Left ventricle myocardium superior (tissue), 1 donor: ENCODE measurements around the gene TRIM3. TPM values are rescaled to one million over a fixed set of nuclear protein-coding genes. Genes with fewer than 3 reads are reported as not detected.

Experiments used
- ATAC-seq: fragments of 200-7000 bp; cut with Tn5 transposase; one replicate; pipeline ENCODE4 v1.9.1; 2020; ENCODE audit warnings: mild to moderate bottlenecking, moderate library complexity
- DNase-seq: peaks from one replicate; pipeline ENCODE4 v3.0.0-alpha.2; 2020
- intact Hi-C: fragments of 100-400 bp; cut with micrococcal nuclease; formaldehyde crosslinking; loops from one replicate; pipeline ENCODE4 v1.11.0; 2022
- total RNA-seq: library from RNA; stranded (reverse); fragmentation: NEBNext Ultra II Directional; extraction: Animal tissue kit (Norgen Biotek cat#: 25700); gene quantifications from one replicate; pipeline ENCODE4 v1.2.1, GENCODE V29; 2021
- donor health status: DM: no; HTN: yes; CAD: no; lungs with severe emphysema.

Gene TRIM3
- total RNA-seq, 1 donor from 2014 or later, result 14.4 TPM

DNA sequence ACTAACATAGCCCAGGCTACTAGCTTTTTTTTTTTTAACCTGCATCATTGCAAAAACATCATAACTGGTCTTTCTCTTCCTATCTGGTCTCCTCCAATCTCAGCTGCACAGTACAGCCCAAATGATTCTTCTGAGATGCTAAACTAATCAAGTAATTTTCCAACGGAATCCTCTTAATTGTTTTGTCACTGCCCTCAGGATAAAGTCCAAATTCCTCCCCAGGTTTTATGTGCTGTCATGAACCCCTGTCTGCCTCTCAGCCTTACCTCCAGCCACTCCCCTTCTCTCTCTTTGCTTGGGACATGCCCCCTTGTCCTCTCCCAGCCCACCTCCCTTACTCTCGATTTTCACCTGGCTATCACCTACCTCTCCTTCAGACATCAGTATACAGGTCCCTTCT is 67.4 kb downstream of the TRIM3 start:
- no peak for DNase-seq
- no peak for ATAC-seq
- intact Hi-C loops, result no loop called here

DNA sequence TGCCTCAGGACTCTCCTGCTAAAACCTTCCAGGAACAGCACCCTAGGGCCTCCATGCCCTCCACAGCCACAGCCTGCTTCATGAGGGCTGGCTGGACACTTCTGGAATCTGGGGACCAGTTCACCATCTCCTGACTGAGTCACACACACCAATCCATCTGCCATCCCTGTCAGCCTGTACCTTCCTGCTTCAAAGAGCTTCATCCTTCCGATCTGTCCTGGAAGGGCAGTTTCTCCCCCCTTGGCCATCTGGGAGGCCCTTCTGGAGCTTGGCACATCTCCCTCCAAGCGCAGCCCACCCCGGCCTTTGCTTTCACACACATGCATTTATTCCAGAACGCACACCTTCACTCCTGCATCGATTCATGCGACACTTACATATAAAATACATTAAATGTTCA is 67.9 kb downstream of the TRIM3 start:
- DNase-seq, result no peak
- intact Hi-C loops, result no loop called here
- ATAC-seq, result no peak

DNA sequence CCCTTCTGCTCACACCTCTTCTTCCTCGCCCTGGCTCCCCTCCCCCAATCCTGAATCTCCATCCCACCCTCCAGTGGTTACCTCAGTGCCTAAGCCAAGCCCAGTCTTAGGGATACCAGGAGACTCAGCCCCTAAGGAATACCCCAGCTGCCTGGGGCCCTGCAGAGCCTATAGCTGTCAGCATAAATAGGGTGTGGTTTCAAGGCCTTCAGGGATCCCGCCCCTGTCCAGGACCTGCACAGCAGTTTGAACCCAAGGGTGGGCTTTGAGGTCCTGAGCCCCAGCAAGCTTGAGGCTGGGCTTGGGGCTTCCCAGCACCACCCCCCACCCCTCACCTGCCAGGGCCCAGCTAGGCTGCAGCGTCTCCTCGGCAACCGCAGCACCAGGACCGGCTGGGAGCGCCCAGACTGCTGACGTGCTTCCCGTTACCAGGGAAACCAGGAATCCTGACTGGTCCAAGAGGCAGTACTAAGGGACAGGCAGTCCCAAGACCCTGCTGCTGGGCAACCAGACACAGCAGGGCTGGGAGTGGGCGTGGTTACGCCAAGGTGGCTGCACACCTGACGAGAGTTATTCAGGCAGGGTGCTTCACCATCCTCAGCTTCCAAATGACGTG is 68.6 kb downstream of the TRIM3 start:
- ATAC-seq (no peak), DNase-seq (no peak)
- intact Hi-C loops, result no loop called here

DNA sequence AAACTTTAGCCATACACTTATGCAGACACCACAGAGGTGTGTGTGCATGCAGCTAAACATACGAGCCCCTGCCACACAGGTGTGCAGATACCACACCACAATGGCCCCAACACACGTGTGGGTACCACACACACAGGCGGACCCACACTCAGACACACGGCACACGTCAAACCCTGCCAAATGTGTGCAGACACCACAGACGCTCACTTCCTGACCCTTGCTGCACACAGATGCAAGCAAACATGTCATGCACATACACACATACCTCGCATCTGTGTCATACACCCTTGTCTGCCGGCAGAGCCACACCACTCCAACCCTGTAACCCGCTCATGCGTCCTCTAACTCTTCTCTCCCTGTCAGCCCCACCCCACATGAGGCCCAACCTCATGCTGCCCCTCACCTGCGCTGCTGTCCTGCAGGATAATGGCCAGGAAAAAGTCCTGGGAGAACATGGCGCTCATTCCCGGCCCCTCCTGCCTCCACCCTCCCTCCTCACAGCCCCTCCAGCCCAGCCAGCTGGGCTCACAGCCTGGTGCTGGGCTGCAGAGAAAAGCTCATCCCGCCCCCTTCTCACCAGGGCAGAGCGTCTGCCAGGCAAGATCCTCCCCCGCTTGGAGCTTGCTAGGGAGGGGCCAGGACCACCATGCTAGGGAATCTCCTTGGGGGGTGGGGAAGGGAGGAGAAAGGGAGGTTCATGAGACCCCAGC is 69.2 kb downstream of the TRIM3 start:
- ATAC-seq (no peak), DNase-seq (no peak)
- intact Hi-C loops, result no loop called here

GRCh38 chr11:6403539-6403938 is 70.2 kb downstream of the TRIM3 start:
- ATAC-seq (no peak), DNase-seq (no peak)
- intact Hi-C loops, result no loop called here

DNA sequence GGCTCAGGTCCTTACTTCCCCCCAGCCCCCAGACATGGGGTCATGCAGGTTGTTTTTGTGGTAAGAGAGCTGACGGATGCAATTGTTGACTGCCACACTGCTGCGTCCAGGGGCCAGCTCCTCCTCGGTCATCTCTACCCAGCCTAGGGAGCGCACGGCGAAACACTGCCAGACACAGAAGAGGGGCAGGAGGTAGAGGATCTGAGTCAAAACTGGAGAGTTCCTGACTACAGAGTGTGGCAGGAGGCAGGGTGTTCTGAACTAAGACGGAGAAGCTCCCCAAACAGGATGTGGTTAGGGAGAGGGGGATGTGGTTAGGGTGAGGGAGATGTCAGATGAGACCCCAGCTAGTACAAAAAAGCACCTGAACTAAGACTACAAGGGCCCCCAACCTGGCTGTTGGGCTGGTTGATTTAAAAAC is 71.2 kb downstream of the TRIM3 start:
- intact Hi-C loops, result no loop called here
- ATAC-seq, result no peak
- no peak for DNase-seq

- ATAC-seq (no peak), DNase-seq (no peak)
- intact Hi-C loops, result no loop called here
Observed at GRCh38 chr11:6402061-6402470, 71.7 kb downstream of the TRIM3 start.

DNA sequence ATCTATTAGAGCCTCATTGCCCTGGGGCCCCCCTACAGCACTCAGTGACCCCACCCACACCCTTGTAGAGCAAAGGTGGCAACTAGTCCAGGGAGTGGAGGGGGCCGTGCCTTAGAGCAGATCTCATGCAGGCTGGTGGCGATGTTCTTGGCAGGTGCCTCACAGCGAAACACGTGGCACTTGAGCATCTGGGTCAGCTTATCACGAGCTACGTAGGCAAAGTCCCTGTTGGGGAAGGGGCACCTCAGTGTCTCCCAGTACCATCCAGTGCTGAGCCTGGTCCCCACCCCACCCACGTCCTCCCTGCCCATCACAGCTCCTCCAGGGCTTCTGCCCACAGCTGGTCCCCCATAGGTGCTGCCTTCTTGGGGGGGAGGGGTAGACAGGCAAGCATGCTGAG is 72.3 kb downstream of the TRIM3 start:
- intact Hi-C loops, result no loop called here
- ATAC-seq (peak; percentile 34), DNase-seq (no peak)

DNA sequence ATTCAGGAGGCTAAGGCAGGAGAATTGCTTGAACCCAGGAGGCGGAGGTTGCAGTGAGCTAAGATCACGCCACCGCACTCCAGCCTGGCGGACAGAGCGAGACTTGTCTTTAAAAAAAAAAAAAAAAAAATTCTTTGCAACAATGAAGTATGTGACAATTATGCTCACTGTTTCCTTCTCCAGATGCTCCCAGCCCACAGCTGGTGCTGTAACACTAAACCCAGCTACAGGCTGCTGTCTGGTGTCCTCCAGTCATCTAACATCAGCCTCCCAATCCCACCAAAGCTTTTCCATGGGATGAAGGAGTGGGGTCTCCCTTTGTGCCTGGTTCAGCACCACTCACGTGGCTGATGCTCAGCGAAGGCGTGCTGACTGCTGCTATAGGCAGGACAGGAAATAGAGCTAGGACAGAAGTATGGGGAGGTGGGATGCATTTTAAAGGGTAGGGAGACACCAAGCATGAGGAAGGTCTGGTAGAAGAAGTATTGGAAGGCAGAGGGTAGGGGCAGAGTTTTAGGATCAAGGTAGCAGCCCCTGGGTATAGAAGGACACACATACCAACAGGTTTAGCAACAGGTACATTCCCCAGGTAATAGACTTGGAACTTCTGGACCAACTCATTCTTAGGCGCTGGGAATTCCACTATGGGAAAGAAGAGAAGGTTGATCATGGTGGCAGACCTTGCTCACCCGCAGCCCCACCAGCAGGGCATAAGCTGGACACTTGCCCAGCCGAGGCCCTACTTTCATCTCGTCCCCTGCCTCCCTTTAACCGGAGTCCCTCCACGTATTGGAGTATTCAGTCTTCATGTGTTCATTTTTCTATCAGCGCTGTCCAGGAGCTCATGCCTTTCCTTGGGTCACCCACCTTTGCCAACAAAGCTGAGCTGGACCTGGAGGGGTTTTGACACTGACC is 73.1 kb downstream of the TRIM3 start:
- DNase-seq (no peak), ATAC-seq (no peak)
- intact Hi-C loops, result no loop called here

Other genes with a start within 250 kb of the TRIM3 start
- gene FHIP1B, start 239.3 kb downstream of the TRIM3 start, total RNA-seq, result 16.3 TPM
- not detected for gene CNGA4, start 234.9 kb downstream of the TRIM3 start, total RNA-seq
- gene CCKBR, start 214.1 kb downstream of the TRIM3 start, total RNA-seq, result not detected
- gene CAVIN3, start 153.4 kb downstream of the TRIM3 start, total RNA-seq, result 31.1 TPM
- gene SMPD1, start 83.5 kb downstream of the TRIM3 start, total RNA-seq, result 60.9 TPM
- gene APBB1, start 54.8 kb downstream of the TRIM3 start, total RNA-seq, result 87.6 TPM
- not detected for gene HPX, start 33.0 kb downstream of the TRIM3 start, total RNA-seq
- 15.2 TPM for gene ARFIP2, start 7.4 kb upstream of the TRIM3 start, total RNA-seq
- gene TIMM10B, start 7.6 kb upstream of the TRIM3 start, total RNA-seq, result 17.9 TPM
- gene DNHD1, start 23.3 kb upstream of the TRIM3 start, total RNA-seq, result 5.5 TPM
- 22.1 TPM for gene RRP8, start 129.7 kb upstream of the TRIM3 start, total RNA-seq
- 210 TPM for gene ILK, start 129.8 kb upstream of the TRIM3 start, total RNA-seq
- gene TAF10, start 138.3 kb upstream of the TRIM3 start, total RNA-seq, result 89.4 TPM
- 77.7 TPM for gene TPP1, start 145.5 kb upstream of the TRIM3 start, total RNA-seq
- gene DCHS1, start 181.9 kb upstream of the TRIM3 start, total RNA-seq, result 8.8 TPM
- gene MRPL17, start 209.4 kb upstream of the TRIM3 start, total RNA-seq, result 49.7 TPM